22Rv1 (cell line): ENCODE data around the gene HNRNPA2B1.
A peak's percentile ranks its signal among the peaks of the same experiment; 100 is the strongest.

Experiments used
- H3K27ac ChIP-seq: fragments of 450-650 bp; 2 replicates; pipeline ENCODE4 v1.5.1; 2017
- CTCF ChIP-seq: fragments of 450-650 bp; IDR thresholded peaks from 2 replicates; pipeline ENCODE4 v1.5.1; 2017; ENCODE audit warnings: mild to moderate bottlenecking
- ZFX ChIP-seq: fragments of 450-650 bp; IDR thresholded peaks from 2 replicates; pipeline ENCODE4 v1.6.1; 2017; ENCODE audit warnings: antibody characterized with exemption, borderline replicate concordance

HNRNPA2B1 gene

DNA sequence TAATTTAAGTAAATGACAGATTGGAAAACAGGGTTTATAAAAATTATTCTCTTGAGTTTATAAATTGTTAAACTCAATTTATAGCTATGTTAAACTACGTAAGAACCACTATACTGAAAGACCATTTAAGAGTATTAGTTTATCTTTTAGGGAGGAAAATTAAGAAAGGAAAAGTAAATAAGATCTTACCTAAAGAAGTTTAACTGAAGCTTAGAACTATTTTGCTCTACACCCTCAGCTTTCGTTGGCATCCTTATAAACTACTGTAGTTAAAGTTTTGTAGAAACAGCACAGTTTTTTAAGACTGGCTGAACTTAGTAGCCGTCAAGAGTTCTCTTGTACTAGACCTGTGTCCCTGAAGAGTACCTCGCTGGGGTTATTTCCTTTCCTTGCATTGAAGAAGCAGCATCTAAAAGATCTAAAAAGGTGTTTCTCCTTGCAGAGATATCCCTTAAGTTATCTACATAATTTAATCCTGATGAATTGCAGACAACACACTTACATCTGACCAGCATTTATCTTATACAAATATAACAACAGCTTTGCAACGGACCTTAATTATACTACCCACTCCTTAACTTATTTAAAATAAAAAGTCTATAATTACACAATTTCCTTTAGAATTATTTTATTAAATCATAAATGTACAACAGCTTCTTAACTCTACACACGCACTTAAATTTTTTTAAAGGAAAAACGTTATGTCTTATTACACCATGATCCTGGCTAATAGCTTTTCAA, 9.1 kb downstream of the HNRNPA2B1 start:
- TF ChIP-seq ZFX (no peak), CTCF (no peak)
- 0 out of 2 replicates have a peak overlapping the region, but pooled peaks have one; percentile 55 for H3K27ac ChIP-seq

DNA sequence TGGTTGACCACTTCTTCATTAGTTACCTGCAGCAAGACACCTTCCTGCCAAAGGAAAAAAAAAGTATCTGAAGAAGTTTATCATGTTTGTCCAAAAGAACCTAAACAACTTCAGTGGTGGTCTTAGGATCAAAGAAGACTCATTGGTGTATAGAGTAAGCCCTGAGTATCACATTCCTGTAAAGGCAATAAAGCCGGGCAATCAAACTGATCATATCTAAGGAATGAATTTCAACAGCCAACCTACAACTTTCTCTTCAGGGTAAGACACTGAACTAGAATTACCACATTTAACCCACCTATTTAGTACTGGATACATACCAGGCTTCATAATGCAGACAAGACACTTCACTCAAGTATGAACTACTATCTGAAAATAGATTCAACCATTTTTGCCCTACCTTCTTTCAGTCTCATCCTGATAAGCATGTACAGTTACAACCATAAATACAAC, 10.1 kb downstream of the HNRNPA2B1 start:
- TF ChIP-seq CTCF (no peak), ZFX (no peak)
- peak overlapping the region; percentile 55; the same call in 1 of the 2 replicates for H3K27ac ChIP-seq

GRCh38 chr7:26189697-26190096, 10.8 kb downstream of the HNRNPA2B1 start:
- TF ChIP-seq CTCF (no peak), ZFX (no peak)
- peak overlapping the region; percentile 55; the same call in 1 of the 2 replicates for H3K27ac ChIP-seq

GRCh38 chr7:26188957-26189541, 11.5 kb downstream of the HNRNPA2B1 start:
- peak overlapping the region; percentile 55 for H3K27ac ChIP-seq
- TF ChIP-seq CTCF (no peak), ZFX (no peak)

DNA sequence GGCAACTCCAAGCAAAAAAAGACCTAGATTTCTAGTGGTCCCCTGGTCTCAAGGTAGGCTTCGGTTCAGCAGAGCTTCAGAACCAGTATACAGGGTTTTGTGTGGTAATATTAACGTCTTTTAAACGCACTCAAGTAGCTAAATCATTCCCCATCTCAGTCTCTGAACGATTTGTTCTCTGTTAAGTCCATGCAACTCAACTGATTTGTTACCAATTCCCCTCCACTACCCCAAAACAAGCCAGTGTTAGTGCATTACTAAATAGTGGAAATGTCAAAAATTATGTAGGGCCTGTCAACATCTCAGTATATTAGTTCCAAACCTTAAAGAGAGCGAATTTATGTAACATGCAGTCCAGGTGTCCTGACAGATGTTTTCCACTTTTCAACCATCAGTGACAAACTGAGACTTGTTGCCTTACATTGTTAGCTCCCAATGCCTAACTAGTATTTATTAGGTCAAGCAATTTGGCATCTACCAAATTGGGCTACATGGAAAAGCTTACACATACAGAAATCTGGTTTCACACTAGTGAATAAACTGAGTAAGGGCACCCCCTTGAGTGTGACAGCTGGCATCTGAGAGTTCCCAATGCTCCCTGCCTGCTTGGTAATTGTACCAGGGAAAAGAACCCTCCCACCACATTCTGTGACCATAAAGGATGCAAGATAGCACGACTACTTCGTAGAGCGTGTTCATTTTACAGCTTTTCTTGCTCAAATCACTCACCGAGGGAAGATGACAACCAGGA, 12.2 kb downstream of the HNRNPA2B1 start:
- H3K27ac ChIP-seq: peak overlapping the region; percentile 55
- TF ChIP-seq ZFX: no peak
- no peak for TF ChIP-seq CTCF

DNA sequence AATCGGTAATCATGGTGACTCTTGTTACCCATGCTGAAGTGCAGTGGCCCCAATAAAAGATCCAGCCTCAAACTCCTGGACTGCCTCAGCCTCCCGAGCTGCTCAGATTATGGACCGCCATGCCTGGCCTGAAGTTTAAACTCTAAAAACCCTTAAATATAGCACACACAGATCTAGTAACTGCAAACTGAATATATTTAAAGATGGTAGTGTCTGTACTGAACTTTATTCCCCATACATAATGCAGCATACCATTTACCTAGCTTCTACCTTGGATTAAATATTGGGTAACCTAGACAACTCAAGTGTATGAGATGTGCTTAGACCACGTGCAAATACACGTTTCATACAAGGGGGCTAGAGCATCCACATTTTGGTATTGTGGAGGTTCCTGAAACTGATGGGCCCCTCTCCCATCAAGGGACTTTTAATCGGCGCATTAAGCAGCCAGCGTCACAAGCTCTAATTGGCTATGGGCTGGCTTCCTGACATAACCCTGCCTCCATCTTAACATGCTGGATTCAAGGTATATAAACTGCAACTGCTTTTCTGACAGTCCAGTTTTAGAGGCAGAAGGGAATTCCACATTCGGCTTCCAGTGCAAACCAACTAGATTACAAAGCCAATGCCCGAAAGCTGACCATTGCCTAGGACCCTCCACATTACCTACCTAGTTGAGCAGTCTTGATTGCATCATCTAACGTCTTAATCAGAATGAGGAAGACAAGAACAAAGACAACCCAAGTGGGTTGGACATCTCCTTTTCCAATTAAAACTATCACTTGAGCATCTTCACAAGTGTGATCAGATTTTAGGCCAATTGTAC, 13.0 kb downstream of the HNRNPA2B1 start:
- no peak for TF ChIP-seq ZFX
- no peak for TF ChIP-seq CTCF
- H3K27ac ChIP-seq: peak overlapping the region; percentile 55
